Calu3 (cell line): ENCODE measurements around the gene UFL1. TPM values are rescaled to one million over a fixed set of nuclear protein-coding genes. Genes with fewer than 3 reads are reported as not detected.

Source experiments
- BruUV-seq: library from RNA; stranded (reverse); fragments of 400-500 nt; replicated peaks from 2 replicates; lab custom pipeline; 2021; lab: Mats Ljungman, UMichigan
- CTCF ChIA-PET: fragments of 300-600 bp; sonication (Branson Sonifier 250); formaldehyde crosslinking; loops from one replicate; lab custom pipeline; 2022; ENCODE audit warnings: antibody characterized with exemption; lab: Charles Lee
- DNase-seq: peaks from one replicate; pipeline ENCODE4 v3.0.0; 2022
- H3K27ac Mint-ChIP-seq: one replicate; pipeline ENCODE4 v1.8.0; 2022; ENCODE audit warnings: mixed read lengths; ENCODE audit not compliant: unreplicated experiment
- H3K27me3 Mint-ChIP-seq: one replicate; pipeline ENCODE4 v1.8.0; 2022; ENCODE audit warnings: mixed read lengths; ENCODE audit not compliant: unreplicated experiment
- H3K36me3 Mint-ChIP-seq: one replicate; pipeline ENCODE4 v1.8.0; 2022; ENCODE audit warnings: mild to moderate bottlenecking, moderate library complexity, mixed read lengths; ENCODE audit not compliant: insufficient read depth, unreplicated experiment
- H3K4me1 Mint-ChIP-seq: one replicate; pipeline ENCODE4 v1.8.0; 2022; ENCODE audit warnings: mild to moderate bottlenecking, low read depth, mixed read lengths; ENCODE audit not compliant: unreplicated experiment
- H3K4me3 Mint-ChIP-seq: one replicate; pipeline ENCODE4 v1.8.0; 2022; ENCODE audit warnings: mild to moderate bottlenecking, low read depth, moderate library complexity, mixed read lengths; ENCODE audit not compliant: unreplicated experiment
- H3K9me3 Mint-ChIP-seq: one replicate; pipeline ENCODE4 v1.8.0; 2022; ENCODE audit warnings: low read depth, mixed read lengths; ENCODE audit not compliant: unreplicated experiment
- CTCF ChIP-seq: fragments of 200-600 bp; IDR thresholded peaks from one replicate; pipeline ENCODE4 v1.8.0; 2022; ENCODE audit warnings: antibody characterized with exemption; ENCODE audit not compliant: unreplicated experiment
- intact Hi-C: fragments of 100-400 bp; cut with micrococcal nuclease; formaldehyde crosslinking; loops from one replicate; pipeline ENCODE4 v1.10.0; 2022; ENCODE audit not compliant: unreplicated experiment
- total RNA-seq: library from RNA; stranded (reverse); gene quantifications from 2 replicates; pipeline ENCODE4 v1.2.3, GENCODE V29; 2022

The UFL1 gene
- total RNA-seq, 1 experiment from 2014 or later: 16.5 TPM

- CTCF ChIA-PET: no interaction called here
- Mint-ChIP-seq H3K4me3 (no peak overlapping the region), H3K9me3 (peaks cover 3% of the 10 kb centered on the region), H3K27me3 (peaks cover 13% of the 10 kb centered on the region), H3K27ac (no peak overlapping the region), H3K36me3 (no peaks in the 10 kb centered on the region), H3K4me1 (no peaks in the 10 kb centered on the region)
- DNase-seq: no peak
- intact Hi-C loops: no loop called here
- no peak for TF ChIP-seq CTCF
- BruUV-seq: no TSS peak
These were observed 60.4 kb downstream of the UFL1 start for GRCh38 chr6:96582021-96582420.

- peaks cover 13% of the 10 kb centered on the region for H3K27me3 Mint-ChIP-seq
- intact Hi-C loops: no loop called here
- H3K27ac Mint-ChIP-seq: no peak overlapping the region
- no peak overlapping the region for H3K4me3 Mint-ChIP-seq
- CTCF ChIA-PET: no interaction called here
- peaks cover 3% of the 10 kb centered on the region for H3K9me3 Mint-ChIP-seq
- BruUV-seq: no TSS peak
- H3K4me1 Mint-ChIP-seq: no peaks in the 10 kb centered on the region
- H3K36me3 Mint-ChIP-seq: no peaks in the 10 kb centered on the region
- no peak for TF ChIP-seq CTCF
- DNase-seq: no peak
These were observed 60.8 kb downstream of the UFL1 start for GRCh38 chr6:96582436-96582835.

- no peak for DNase-seq
- intact Hi-C loops: no loop called here
- CTCF ChIA-PET: no interaction called here
- no peak overlapping the region for H3K27ac Mint-ChIP-seq
- no peaks in the 10 kb centered on the region for H3K4me1 Mint-ChIP-seq
- H3K27me3 Mint-ChIP-seq: no peaks in the 10 kb centered on the region
- no peak overlapping the region for H3K4me3 Mint-ChIP-seq
- TF ChIP-seq CTCF: no peak
- H3K9me3 Mint-ChIP-seq: no peaks in the 10 kb centered on the region
- no peaks in the 10 kb centered on the region for H3K36me3 Mint-ChIP-seq
- BruUV-seq: no TSS peak
These were observed 82.8 kb downstream of the UFL1 start for GRCh38 chr6:96604420-96604819.

Other genes with a start within 250 kb of the UFL1 start
- not detected in 2 replicates for gene FHL5, start 41.3 kb downstream of the UFL1 start, total RNA-seq